ENCODE data around the gene ADCY1. TPM values are rescaled to one million over a fixed set of nuclear protein-coding genes. Genes with fewer than 3 reads are reported as not detected.

ADCY1 gene
- total RNA-seq, 1 experiment from 2014 or later, result 3.1 TPM

GRCh38 chr7:45645141-45645969 is 71.2 kb downstream of the ADCY1 start:
- Histone ChIP-seq H4K20me1 (ENCODE audit: low read length) (no peaks in the 10 kb centered on the region), H3K27ac (ENCODE audit: low read length) (no peak overlapping the region), H3K4me2 (ENCODE audit: low read length) (no peak overlapping the region), H3K27me3 (ENCODE audit: low read length) (no peaks in the 10 kb centered on the region), H3K36me3 (ENCODE audit: low read depth, low read length) (no peaks in the 10 kb centered on the region), H3K4me3 (ENCODE audit: low read length) (no peak overlapping the region), H3K79me2 (ENCODE audit: low read length) (no peaks in the 10 kb centered on the region), H3K9me3 (ENCODE audit: low read length) (no peaks in the 10 kb centered on the region), H3K4me1 (ENCODE audit: insufficient read depth, low read length) (peaks cover 3% of the 10 kb centered on the region; the same call in 1 of the 2 replicates), H3K9ac (ENCODE audit: low read length) (no peak overlapping the region), H3K9me2 (replicated peaks; ENCODE audit: low read length) (no peaks in the 10 kb centered on the region), H3F3A (ENCODE audit: low read length, unreplicated experiment) (no peaks in the 10 kb centered on the region), H2AFZ (ENCODE audit: low read length) (no peak overlapping the region)
- DNase-seq (no peak), ATAC-seq (no peak)
- ChIA-PET POLR2A (ENCODE audit: unreplicated experiment) (no interaction called here), CTCF (no interaction called here)
- intact Hi-C loops (cut with micrococcal nuclease), result no loop called here
- TF ChIP-seq CTCF (conservative IDR thresholded peaks at IDR 0.05; ENCODE audit: low read depth, low read length) (no peak), EZH2 (IDR thresholded peaks at IDR 0.05; ENCODE audit: low read length, unreplicated experiment) (no peak), EZH2phosphoT487 (IDR thresholded peaks at IDR 0.05; ENCODE audit: borderline replicate concordance, low read length) (no peak)
- no TSS peak for BruUV-seq (replicated peaks)

GRCh38 chr7:45646207-45646821 is 72.1 kb downstream of the ADCY1 start:
- Histone ChIP-seq H3K9me2 (replicated peaks; ENCODE audit: low read length) (no peaks in the 10 kb centered on the region), H3K4me1 (ENCODE audit: insufficient read depth, low read length) (peaks cover 3% of the 10 kb centered on the region; the same call in 1 of the 2 replicates), H3K4me3 (ENCODE audit: low read length) (no peak overlapping the region), H4K20me1 (ENCODE audit: low read length) (no peaks in the 10 kb centered on the region), H3F3A (ENCODE audit: low read length, unreplicated experiment) (no peaks in the 10 kb centered on the region), H3K27me3 (ENCODE audit: low read length) (no peaks in the 10 kb centered on the region), H3K9me3 (ENCODE audit: low read length) (no peaks in the 10 kb centered on the region), H3K9ac (ENCODE audit: low read length) (no peak overlapping the region), H2AFZ (ENCODE audit: low read length) (no peak overlapping the region), H3K79me2 (ENCODE audit: low read length) (no peaks in the 10 kb centered on the region), H3K27ac (ENCODE audit: low read length) (no peak overlapping the region), H3K4me2 (ENCODE audit: low read length) (no peak overlapping the region), H3K36me3 (ENCODE audit: low read depth, low read length) (no peaks in the 10 kb centered on the region)
- BruUV-seq (replicated peaks), result no TSS peak
- intact Hi-C loops (cut with micrococcal nuclease), result no loop called here
- POLR2A ChIA-PET (ENCODE audit: unreplicated experiment), result no interaction called here
- TF ChIP-seq CTCF (conservative IDR thresholded peaks at IDR 0.05; ENCODE audit: low read depth, low read length) (no peak), EZH2phosphoT487 (IDR thresholded peaks at IDR 0.05; ENCODE audit: borderline replicate concordance, low read length) (no peak), EZH2 (IDR thresholded peaks at IDR 0.05; ENCODE audit: low read length, unreplicated experiment) (no peak)
- ATAC-seq (no peak), DNase-seq (no peak)
- CTCF ChIA-PET, result no interaction called here

All from PC-3 (cell line).